ENCODE measurements around the gene CDYL.

The CDYL gene

DNA sequence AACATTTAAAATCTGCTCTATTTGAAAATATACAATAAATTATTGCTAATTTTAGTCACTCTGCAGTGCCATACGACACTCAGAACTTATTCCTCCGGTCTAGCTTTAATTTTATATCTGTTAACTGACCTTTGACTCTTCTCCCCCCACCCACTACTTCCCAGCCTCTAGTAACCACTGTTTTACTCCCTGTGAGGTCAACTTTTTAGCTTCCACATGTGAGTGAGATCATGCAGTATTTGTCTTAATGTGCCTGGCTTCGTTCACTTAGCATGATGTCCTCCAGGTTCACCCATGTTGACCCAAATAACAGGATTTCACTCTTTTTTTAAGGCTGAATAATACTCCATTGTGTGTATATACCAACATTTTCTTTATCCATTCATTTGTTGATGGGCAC lies 146.9 kb downstream of the CDYL start:
- H3K27me3 ChIP-seq, result no peaks in the 10 kb centered on the region
- no peak overlapping the region for H3K4me3 ChIP-seq (ENCODE audit: low read depth in 1 of 2, low read length in 1 of 2)
- TF ChIP-seq CTCF (IDR thresholded peaks at IDR 0.05), result no peak
- no peaks in the 10 kb centered on the region for H3K4me1 ChIP-seq (ENCODE audit: control insufficient read depth in 1 of 2, insufficient read depth in 1 of 2, low read depth in 1 of 2, low read length in 1 of 2)
- no peaks in the 10 kb centered on the region for H3K36me3 ChIP-seq
- no peak overlapping the region for H3K27ac ChIP-seq
- H3K9me3 ChIP-seq, result no peaks in the 10 kb centered on the region

DNA sequence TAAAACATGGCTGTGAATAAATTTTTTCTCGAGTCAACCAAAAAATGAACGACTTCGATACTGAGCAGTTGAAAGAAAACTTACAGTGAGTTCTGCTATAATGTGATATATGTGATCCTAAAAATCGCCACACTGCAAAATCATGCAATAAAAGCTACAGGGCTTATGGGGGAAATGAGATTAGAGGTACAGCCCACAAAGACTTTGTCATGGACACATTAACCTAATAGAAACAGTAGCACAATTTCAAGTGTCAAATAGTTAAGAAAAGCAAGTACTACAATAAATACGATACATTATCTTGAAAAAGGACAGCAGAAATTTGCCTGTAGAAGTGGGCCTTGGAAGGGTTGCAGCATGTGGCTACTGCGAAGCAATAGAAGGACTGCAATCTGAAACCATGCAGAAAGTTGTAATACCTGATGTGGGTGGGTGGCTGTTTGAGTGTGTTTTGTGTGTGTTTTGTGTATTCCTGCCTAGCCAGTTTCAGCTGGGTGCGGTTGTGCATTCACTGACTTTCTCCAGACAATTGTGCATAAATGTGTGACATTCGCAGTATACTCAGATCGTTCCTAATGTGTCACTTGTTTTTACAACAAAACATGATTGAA lies 148.6 kb downstream of the CDYL start:
- H3K4me1 ChIP-seq (ENCODE audit: control insufficient read depth in 1 of 2, insufficient read depth in 1 of 2, low read depth in 1 of 2, low read length in 1 of 2), result no peaks in the 10 kb centered on the region
- no peak overlapping the region for H3K4me3 ChIP-seq (ENCODE audit: low read depth in 1 of 2, low read length in 1 of 2)
- no peaks in the 10 kb centered on the region for H3K27me3 ChIP-seq
- no peak overlapping the region for H3K27ac ChIP-seq
- no peak for TF ChIP-seq CTCF (IDR thresholded peaks at IDR 0.05)
- H3K36me3 ChIP-seq, result no peaks in the 10 kb centered on the region
- H3K9me3 ChIP-seq, result no peaks in the 10 kb centered on the region

DNA sequence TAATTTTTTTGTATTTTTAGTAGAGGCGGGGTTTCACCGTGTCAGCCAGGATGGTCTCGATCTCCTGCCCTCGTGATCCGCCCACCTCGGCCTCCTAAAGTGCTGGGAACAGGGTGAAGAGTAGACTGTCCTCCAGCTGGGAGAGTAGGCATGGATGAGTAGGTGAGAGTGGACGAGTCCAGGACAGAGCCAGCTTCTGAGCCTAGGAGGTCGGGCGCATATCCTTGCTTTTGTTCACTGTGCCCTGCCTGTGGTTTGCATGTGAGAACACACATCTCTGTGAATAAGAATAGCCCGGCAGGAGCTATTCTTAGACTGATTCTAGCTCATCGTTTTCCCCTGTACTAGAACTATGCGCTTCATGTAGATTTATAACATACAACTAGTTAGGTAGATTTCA lies 149.4 kb downstream of the CDYL start:
- Histone ChIP-seq H3K4me1 (ENCODE audit: control insufficient read depth in 1 of 2, insufficient read depth in 1 of 2, low read depth in 1 of 2, low read length in 1 of 2) (no peaks in the 10 kb centered on the region), H3K27me3 (no peaks in the 10 kb centered on the region), H3K27ac (no peak overlapping the region), H3K9me3 (no peaks in the 10 kb centered on the region), H3K4me3 (ENCODE audit: low read depth in 1 of 2, low read length in 1 of 2) (no peak overlapping the region), H3K36me3 (no peaks in the 10 kb centered on the region)
- TF ChIP-seq CTCF (IDR thresholded peaks at IDR 0.05), result no peak

DNA sequence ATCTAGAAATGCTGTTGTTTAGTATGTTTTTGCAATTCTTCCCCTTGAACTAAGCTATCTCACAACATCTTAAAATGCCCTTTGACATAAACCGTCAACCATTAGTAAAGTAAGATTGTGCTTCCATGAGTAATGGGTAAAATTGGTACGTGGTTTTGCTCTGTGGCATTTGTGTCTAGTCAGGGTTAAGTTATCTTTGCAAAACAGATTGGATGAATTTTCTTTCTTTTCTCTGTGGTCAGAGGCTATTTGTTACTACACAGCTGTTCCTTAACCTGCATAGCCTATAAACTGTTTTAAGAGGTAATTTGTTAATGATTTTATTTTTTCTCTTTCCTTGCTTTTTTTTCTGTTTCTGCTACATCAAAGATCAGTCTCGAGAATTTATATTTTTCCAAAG lies 152.2 kb downstream of the CDYL start:
- Histone ChIP-seq H3K27ac (no peak overlapping the region), H3K36me3 (no peaks in the 10 kb centered on the region), H3K9me3 (no peaks in the 10 kb centered on the region), H3K4me1 (ENCODE audit: control insufficient read depth in 1 of 2, insufficient read depth in 1 of 2, low read depth in 1 of 2, low read length in 1 of 2) (peaks cover 5 to 7% of the 10 kb centered on the region in 2 experiments), H3K4me3 (ENCODE audit: low read depth in 1 of 2, low read length in 1 of 2) (no peak overlapping the region), H3K27me3 (no peaks in the 10 kb centered on the region)
- TF ChIP-seq CTCF (IDR thresholded peaks at IDR 0.05), result no peak

GRCh38 chr6:4929097-4929718 lies 153.0 kb downstream of the CDYL start:
- Histone ChIP-seq H3K36me3 (no peaks in the 10 kb centered on the region), H3K27me3 (no peaks in the 10 kb centered on the region), H3K9me3 (no peaks in the 10 kb centered on the region), H3K4me1 (ENCODE audit: control insufficient read depth in 1 of 2, insufficient read depth in 1 of 2, low read depth in 1 of 2, low read length in 1 of 2) (peaks cover 5 to 7% of the 10 kb centered on the region in 2 experiments), H3K4me3 (ENCODE audit: low read depth in 1 of 2, low read length in 1 of 2) (no peak overlapping the region), H3K27ac (no peak overlapping the region)
- TF ChIP-seq CTCF (IDR thresholded peaks at IDR 0.05), result no peak

Data from neutrophil (primary cell).